Activated gamma-delta T cell treated with anti-CD3 and anti-CD28 coated beads, Interleukin-2, amount 50 U/mL, for 16 hours (primary cell): Measurements from ENCODE around the gene PDLIM5.
"Not testable (repeated sequence)": the region's sequence is repeated elsewhere in the genome, so short reads cannot be mapped to it uniquely, and the experiment has no call there.

ENCODE experiments used
- DNase-seq: peaks from one replicate; pipeline ENCODE4 v3.0.0-alpha.2; 2020; ENCODE audit warnings: low read depth

The PDLIM5 gene

GRCh38 chr4:94595880-94596483 is 144.2 kb downstream of the PDLIM5 start:
- no peak for DNase-seq

GRCh38 chr4:94598758-94599157 is 147.0 kb downstream of the PDLIM5 start:
- DNase-seq, result no peak

DNA sequence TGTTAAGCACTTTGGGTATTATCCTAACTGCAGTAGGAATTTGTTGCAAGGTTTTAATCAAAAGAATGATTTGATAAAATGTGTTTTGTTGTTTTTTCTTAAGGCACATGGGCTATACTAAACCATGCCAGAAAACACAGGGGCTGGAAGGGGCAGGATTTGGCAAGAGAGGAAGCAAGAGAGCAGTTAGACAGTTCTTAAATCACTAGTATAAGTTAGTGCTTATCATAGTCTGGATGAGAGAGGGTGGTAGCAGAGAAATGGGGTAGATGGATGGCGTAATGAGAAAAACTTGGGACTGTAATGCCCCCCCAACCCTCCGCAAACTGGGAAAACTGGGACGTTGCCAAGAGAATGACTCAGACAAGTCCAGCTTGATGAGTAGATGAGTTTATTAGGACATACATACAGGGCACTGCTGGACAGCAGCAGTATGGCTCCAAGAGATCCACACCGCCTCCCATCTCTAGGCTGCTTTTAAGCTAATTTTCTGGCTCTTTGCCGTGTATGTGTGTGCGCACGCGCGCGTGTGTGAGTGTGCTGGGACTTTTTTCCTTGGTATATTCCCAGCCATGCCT is 151.5 kb downstream of the PDLIM5 start:
- no peak for DNase-seq

GRCh38 chr4:94605241-94605805 is 153.6 kb downstream of the PDLIM5 start:
- DNase-seq, result no peak

DNA sequence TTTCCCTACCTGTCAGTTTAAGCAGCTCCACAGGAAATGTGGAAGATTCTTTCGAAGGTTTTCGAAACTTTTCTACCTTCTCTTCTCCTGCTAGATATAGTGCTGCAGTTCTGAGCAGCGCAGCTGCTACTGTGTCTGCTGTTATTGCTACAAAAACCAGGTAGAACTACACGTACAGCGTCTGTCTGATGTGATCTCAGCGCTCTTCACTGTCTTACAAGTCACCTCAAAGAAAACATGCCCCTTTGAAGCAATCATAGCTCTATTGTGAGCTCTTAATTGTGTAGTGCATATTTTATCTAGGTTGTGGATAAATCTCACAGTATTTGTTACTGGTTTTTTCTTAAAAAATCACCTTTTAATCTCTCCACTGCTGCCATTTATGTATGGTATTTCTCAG is 158.4 kb downstream of the PDLIM5 start:
- no peak for DNase-seq

- no peak for DNase-seq
Observed at GRCh38 chr4:94613248-94613647, 161.5 kb downstream of the PDLIM5 start.

DNA sequence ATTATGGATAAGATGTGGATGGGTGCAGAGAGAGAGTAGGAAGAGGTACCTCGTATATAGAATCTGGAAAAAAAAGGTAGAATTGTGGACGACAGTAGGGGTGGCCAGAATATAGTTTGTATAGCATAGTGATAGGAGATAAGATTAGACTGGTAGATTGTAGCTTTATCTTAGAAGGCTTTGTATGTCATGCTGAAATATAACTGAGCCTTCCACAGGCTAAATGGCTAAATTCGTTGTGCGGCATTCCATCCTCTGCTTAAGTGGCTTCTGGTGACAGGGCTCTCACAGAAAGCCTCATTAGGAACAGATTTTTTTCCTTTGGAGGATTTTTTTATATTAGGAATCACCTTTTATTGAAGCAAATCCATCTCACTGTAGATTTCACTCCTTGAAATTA is 163.7 kb downstream of the PDLIM5 start:
- DNase-seq, result no peak

DNA sequence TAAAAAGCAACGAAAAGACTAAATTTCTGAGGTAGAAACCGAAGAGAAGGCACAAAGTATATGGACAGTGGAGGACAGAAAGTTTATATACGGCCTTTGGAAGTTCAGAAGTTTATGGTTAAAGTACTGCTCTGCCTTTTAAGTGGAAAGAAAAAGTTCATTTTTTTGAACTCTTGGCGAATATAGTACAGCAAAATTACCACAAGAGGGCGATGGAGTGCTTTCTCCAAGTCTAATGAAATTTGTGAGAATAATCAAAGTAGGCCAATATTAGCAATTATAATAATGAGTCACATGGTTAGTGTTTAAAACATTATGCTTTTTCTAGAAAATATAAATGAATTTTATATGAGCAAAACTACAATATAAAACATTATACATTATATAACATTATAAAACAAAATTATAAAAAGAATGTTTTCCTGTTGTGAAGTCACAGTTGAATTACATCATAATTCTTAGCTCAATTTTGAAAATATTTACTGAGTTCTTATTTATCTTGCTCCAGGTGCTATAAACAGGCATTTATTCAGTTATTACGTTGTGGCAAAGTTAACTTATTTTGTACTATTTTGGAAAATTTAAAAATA is 169.8 kb downstream of the PDLIM5 start:
- DNase-seq, result no peak

- DNase-seq, result no peak
Observed at GRCh38 chr4:94623126-94623911, 171.6 kb downstream of the PDLIM5 start.

DNA sequence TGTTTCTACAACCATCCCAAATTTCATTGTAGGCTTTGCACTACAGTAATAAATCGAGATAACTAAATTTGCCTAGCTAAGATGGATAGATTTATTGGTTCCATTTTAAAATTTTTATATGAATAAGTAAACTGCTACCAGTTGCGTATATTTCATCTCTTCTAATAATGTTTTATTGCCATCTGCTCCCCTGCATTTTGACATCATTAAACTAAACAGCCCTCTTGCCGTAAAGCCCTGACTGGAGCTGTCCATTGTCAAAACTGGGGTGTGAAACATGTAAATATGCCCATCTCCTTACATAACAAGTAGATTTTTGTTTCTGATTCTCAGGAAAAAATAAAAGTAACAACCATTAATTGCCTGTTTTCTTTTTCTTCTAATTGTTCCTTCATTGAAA is 175.2 kb downstream of the PDLIM5 start:
- DNase-seq, result no peak

GRCh38 chr4:94629058-94629457 is 177.3 kb downstream of the PDLIM5 start:
- not testable (repeated sequence) for DNase-seq

GRCh38 chr4:94629837-94630236 is 178.1 kb downstream of the PDLIM5 start:
- no peak for DNase-seq

DNA sequence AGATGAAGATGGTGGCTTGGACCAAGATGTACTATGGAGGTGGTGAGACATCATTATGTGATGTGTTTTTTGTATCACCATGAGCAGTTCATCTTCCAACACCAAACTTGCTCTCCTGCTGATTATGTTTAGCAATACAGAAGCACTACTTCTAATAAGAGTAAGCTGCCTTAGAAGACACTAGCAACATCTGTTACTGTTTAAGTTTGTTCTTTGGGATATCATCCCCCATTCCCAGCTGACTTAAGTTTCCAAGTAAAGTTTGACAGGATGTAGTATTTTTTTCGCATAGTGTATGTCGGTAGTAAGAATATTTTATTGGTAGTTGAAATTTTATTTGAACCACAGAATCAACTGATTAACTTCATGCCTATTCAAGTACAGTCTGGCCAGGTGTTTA is 182.5 kb downstream of the PDLIM5 start:
- DNase-seq, result no peak

GRCh38 chr4:94635177-94635576 is 183.4 kb downstream of the PDLIM5 start:
- no peak for DNase-seq

- DNase-seq, result no peak
Observed at GRCh38 chr4:94636004-94636403, 184.3 kb downstream of the PDLIM5 start.

DNA sequence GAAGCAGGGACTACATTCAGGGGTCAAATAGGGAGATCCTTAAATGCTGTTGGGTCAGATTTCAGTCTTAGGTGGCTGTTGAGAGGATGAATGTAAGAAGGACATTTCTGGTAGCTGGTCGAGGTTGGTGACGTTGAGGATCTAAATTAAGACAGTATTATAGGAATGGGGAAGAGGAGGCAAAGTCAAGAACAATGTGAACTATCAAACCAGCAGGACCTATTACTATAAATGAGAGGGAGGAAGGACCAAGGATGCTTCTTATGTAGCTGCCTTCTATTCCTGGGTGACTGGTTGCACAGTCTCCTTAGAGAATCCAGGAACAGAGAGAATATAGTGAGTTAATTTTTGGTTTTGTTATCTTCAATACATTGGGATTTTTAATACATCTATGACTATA is 187.6 kb downstream of the PDLIM5 start:
- DNase-seq, result no peak

DNA sequence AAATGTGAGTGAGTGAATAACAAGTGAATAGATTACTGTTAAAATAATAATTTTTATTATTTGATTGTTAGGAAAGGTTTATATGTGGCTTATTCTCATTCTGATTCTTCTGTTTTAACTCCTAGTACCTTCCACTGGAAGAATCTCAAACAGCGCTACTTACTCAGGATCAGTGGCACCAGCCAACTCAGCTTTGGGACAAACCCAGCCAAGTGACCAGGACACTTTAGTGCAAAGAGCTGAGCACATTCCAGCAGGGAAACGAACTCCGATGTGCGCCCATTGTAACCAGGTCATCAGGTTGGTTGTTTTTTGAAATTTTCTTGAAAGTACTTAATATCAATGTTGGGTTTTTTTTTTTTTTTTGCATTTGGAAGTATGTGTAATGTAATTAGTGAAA is 188.4 kb downstream of the PDLIM5 start:
- DNase-seq, result no peak

DNA sequence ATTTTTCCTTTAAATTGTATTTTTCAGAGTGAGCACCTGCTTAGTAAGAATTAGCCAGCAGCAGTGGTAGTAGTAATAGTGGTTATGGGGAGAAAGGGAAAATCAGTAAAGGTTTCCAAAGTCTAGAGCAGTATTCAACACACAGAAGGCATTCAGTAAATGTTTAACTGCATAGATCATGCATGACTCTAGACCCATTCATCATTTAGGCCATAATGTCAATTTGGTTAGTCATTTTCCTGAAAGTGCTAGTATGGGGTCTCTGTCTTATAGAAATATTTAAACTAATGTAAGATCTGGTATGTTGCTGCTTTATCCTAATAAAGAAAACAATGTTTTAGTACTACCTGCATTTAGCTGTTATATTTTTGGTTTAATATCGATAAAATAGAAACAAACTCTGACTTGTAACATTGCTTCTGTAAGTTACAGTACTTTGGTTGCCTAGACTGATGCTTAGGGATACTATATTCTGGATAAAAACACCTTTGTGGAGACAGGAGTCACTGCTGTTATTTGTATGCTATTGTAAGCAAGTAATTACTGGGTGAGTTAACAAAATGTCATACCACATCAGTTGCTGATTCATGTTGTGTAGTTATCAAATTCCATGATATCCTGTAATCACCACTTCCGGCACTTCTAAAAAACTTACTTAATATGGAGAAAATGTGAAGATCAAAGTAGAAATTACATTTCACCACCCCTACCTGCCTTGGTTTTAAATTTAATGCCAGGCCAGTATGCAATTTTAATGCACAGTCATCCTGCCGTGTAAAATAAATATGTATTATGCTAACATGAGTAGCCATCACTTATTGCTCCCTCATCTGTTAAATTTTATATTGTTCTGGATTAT is 190.2 kb downstream of the PDLIM5 start:
- DNase-seq, result no peak

DNA sequence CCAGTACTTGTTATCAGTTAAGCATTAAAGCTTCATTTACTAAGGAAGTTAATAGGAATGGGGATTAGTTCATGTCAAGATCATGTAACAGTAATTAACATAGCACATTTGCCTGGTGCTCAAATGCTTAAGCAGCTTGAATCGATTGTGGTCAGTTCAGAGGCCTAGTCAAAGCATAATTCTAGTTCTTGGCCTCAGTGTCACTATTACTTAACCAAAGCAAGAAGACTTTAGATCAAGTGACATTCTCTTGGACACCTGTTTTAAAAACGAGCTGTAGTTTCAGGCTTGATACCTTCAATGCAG is 190.8 kb downstream of the PDLIM5 start:
- DNase-seq, result no peak

GRCh38 chr4:94648699-94649098 is 197.0 kb downstream of the PDLIM5 start:
- DNase-seq, result no peak

- DNase-seq, result no peak
Observed at GRCh38 chr4:94649381-94650133, 197.8 kb downstream of the PDLIM5 start.
